HG03045 (cell line): ENCODE measurements around the gene DLG2.
"Not testable (repeated sequence)": the region's sequence is repeated elsewhere in the genome, so short reads cannot be mapped to it uniquely, and the experiment has no call there.

Experiments used
- ATAC-seq: cut with Tn5 transposase; IDR thresholded peaks from one replicate; pipeline ENCODE4 v1.9.1; 2021; ENCODE audit warnings: mild to moderate bottlenecking, moderate library complexity; ENCODE audit not compliant: unreplicated experiment

DLG2 gene

GRCh38 chr11:85475660-85476517, 151.3 kb downstream of the DLG2 start:
- ATAC-seq, result no peak

GRCh38 chr11:85472953-85473352, 154.2 kb downstream of the DLG2 start:
- no peak for ATAC-seq

- no peak for ATAC-seq
Measured at GRCh38 chr11:85464283-85464682, 162.9 kb downstream of the DLG2 start.

- no peak for ATAC-seq
Measured at GRCh38 chr11:85459304-85459703, 167.8 kb downstream of the DLG2 start.

- no peak for ATAC-seq
Measured at GRCh38 chr11:85444479-85444878, 182.7 kb downstream of the DLG2 start.

- no peak for ATAC-seq
Measured at GRCh38 chr11:85440273-85440672, 186.9 kb downstream of the DLG2 start.

- ATAC-seq, result no peak
Measured at GRCh38 chr11:85438328-85438727, 188.8 kb downstream of the DLG2 start.

GRCh38 chr11:85431319-85431718, 195.8 kb downstream of the DLG2 start:
- ATAC-seq, result no peak

- ATAC-seq, result no peak
Measured at GRCh38 chr11:85423794-85424193, 203.3 kb downstream of the DLG2 start.

- ATAC-seq, result no peak
Measured at GRCh38 chr11:85423316-85423715, 203.8 kb downstream of the DLG2 start.

GRCh38 chr11:85414175-85414574, 213.0 kb downstream of the DLG2 start:
- ATAC-seq, result no peak

GRCh38 chr11:85407648-85408047, 219.5 kb downstream of the DLG2 start:
- ATAC-seq, result no peak

GRCh38 chr11:85406841-85407240, 220.3 kb downstream of the DLG2 start:
- no peak for ATAC-seq

GRCh38 chr11:85406316-85406715, 220.8 kb downstream of the DLG2 start:
- ATAC-seq, result no peak

- not testable (repeated sequence) for ATAC-seq
Measured at GRCh38 chr11:85395515-85396055, 231.6 kb downstream of the DLG2 start.

- no peak for ATAC-seq
Measured at GRCh38 chr11:85394283-85394682, 232.9 kb downstream of the DLG2 start.

- ATAC-seq, result no peak
Measured at GRCh38 chr11:85391141-85391540, 236.0 kb downstream of the DLG2 start.

- ATAC-seq, result no peak
Measured at GRCh38 chr11:85385547-85385946, 241.6 kb downstream of the DLG2 start.

- ATAC-seq, result no peak
Measured at GRCh38 chr11:85385111-85385510, 242.0 kb downstream of the DLG2 start.

- ATAC-seq, result no peak
Measured at GRCh38 chr11:85379066-85379465, 248.1 kb downstream of the DLG2 start.

- no peak for ATAC-seq
Measured at GRCh38 chr11:85377901-85378300, 249.2 kb downstream of the DLG2 start.

- no peak for ATAC-seq
Measured at GRCh38 chr11:85359859-85360258, 267.3 kb downstream of the DLG2 start.

- ATAC-seq, result no peak
Measured at GRCh38 chr11:85355921-85356320, 271.2 kb downstream of the DLG2 start.
